GM18873 (cell line): ENCODE measurements around the gene CTNNA2.

ENCODE experiments used
- ATAC-seq: cut with Tn5 transposase; IDR thresholded peaks from one replicate; pipeline ENCODE4 v1.9.1; 2021; ENCODE audit warnings: mild to moderate bottlenecking, moderate library complexity, moderate number of reproducible peaks; ENCODE audit not compliant: unreplicated experiment, low FRiP score

The CTNNA2 gene

GRCh38 chr2:80244905-80245584, 732.2 kb downstream of the CTNNA2 start:
- ATAC-seq: no peak

GRCh38 chr2:80246534-80246933, 733.7 kb downstream of the CTNNA2 start:
- no peak for ATAC-seq

- ATAC-seq: no peak
These were observed 734.5 kb downstream of the CTNNA2 start for GRCh38 chr2:80247339-80247738.

GRCh38 chr2:80248146-80248545, 735.3 kb downstream of the CTNNA2 start:
- no peak for ATAC-seq

- ATAC-seq: no peak
These were observed 739.6 kb downstream of the CTNNA2 start for GRCh38 chr2:80252294-80252986.

- no peak for ATAC-seq
These were observed 743.3 kb downstream of the CTNNA2 start for GRCh38 chr2:80255918-80256781.

GRCh38 chr2:80256782-80257167, 743.9 kb downstream of the CTNNA2 start:
- ATAC-seq: no peak

- ATAC-seq: no peak
These were observed 744.6 kb downstream of the CTNNA2 start for GRCh38 chr2:80257450-80257849.

GRCh38 chr2:80258341-80258740, 745.5 kb downstream of the CTNNA2 start:
- ATAC-seq: no peak

- ATAC-seq: no peak
These were observed 745.9 kb downstream of the CTNNA2 start for GRCh38 chr2:80258793-80259192.

- no peak for ATAC-seq
These were observed 746.4 kb downstream of the CTNNA2 start for GRCh38 chr2:80259292-80259691.

- no peak for ATAC-seq
These were observed 753.4 kb downstream of the CTNNA2 start for GRCh38 chr2:80266231-80266630.

- ATAC-seq: no peak
These were observed 757.0 kb downstream of the CTNNA2 start for GRCh38 chr2:80269806-80270205.

- ATAC-seq: no peak
These were observed 767.7 kb downstream of the CTNNA2 start for GRCh38 chr2:80280598-80280997.

- no peak for ATAC-seq
These were observed 768.2 kb downstream of the CTNNA2 start for GRCh38 chr2:80281049-80281448.

GRCh38 chr2:80288576-80288975, 775.7 kb downstream of the CTNNA2 start:
- no peak for ATAC-seq

GRCh38 chr2:80291656-80292055, 778.8 kb downstream of the CTNNA2 start:
- ATAC-seq: no peak

GRCh38 chr2:80292474-80292873, 779.6 kb downstream of the CTNNA2 start:
- no peak for ATAC-seq

GRCh38 chr2:80293039-80293438, 780.2 kb downstream of the CTNNA2 start:
- ATAC-seq: no peak

GRCh38 chr2:80298954-80299353, 786.1 kb downstream of the CTNNA2 start:
- ATAC-seq: no peak

- ATAC-seq: no peak
These were observed 786.8 kb downstream of the CTNNA2 start for GRCh38 chr2:80299661-80300060.
